PC-3 (cell line): ENCODE results near the gene PTPN22. TPM values are rescaled to one million over a fixed set of nuclear protein-coding genes. Genes with fewer than 3 reads are reported as not detected.

ENCODE experiments used
- ATAC-seq: fragments of 200-7000 bp; cut with Tn5 transposase; 2 replicates; pipeline ENCODE4 v1.9.1; 2020; ENCODE audit warnings: mild to moderate bottlenecking, moderate library complexity
- BruUV-seq: library from RNA; stranded (reverse); fragments of 400-500 nt; replicated peaks from 2 replicates; lab custom pipeline; 2021; lab: Mats Ljungman, UMichigan
- CTCF ChIA-PET: fragments of 300-600 bp; sonication (Branson Sonifier 250); formaldehyde crosslinking; loops from one replicate; lab custom pipeline; 2022; ENCODE audit warnings: antibody characterized with exemption; lab: Charles Lee
- POLR2A ChIA-PET: fragments of 300-600 bp; sonication (Branson Sonifier 250); formaldehyde crosslinking; loops from one replicate; lab custom pipeline; 2022; ENCODE audit warnings: antibody characterized with exemption; ENCODE audit not compliant: unreplicated experiment; lab: Charles Lee
- DNase-seq: peaks from one replicate; pipeline ENCODE4 v3.0.0-alpha.2; 2015
- H2AFZ ChIP-seq: fragments of 300-600 bp; sonication (generic); 2 replicates; pipeline ENCODE4 v1.6.0; 2016; ENCODE audit warnings: antibody characterized with exemption, low read length
- H3F3A ChIP-seq: fragments of 300-600 bp; sonication (generic); one replicate; pipeline ENCODE4 v1.6.0; 2017; ENCODE audit warnings: antibody characterized with exemption, low read length, control low read depth, mild to moderate bottlenecking; ENCODE audit not compliant: unreplicated experiment
- H3K27ac ChIP-seq: fragments of 300-600 bp; sonication (generic); 2 replicates; pipeline ENCODE4 v1.5.1; 2016; ENCODE audit warnings: mild to moderate bottlenecking, low read length
- H3K27me3 ChIP-seq: fragments of 300-600 bp; sonication (generic); 2 replicates; pipeline ENCODE4 v1.6.1; 2016; ENCODE audit warnings: low read length, mixed read lengths
- H3K36me3 ChIP-seq: fragments of 300-600 bp; sonication (generic); 2 replicates; pipeline ENCODE4 v1.6.1; 2016; ENCODE audit warnings: low read depth, mixed run types, low read length, mixed read lengths
- H3K4me1 ChIP-seq: fragments of 300-600 bp; sonication (generic); 2 replicates; pipeline ENCODE4 v1.5.1; 2016; ENCODE audit warnings: low read length; ENCODE audit not compliant: insufficient read depth
- H3K4me2 ChIP-seq: fragments of 300-600 bp; sonication (generic); 2 replicates; pipeline ENCODE4 v1.6.0; 2016; ENCODE audit warnings: low read length
- H3K4me3 ChIP-seq: fragments of 300-600 bp; sonication (generic); 2 replicates; pipeline ENCODE4 v1.5.1; 2016; ENCODE audit warnings: mild to moderate bottlenecking, low read length, mixed read lengths
- H3K79me2 ChIP-seq: fragments of 300-600 bp; sonication (generic); 2 replicates; pipeline ENCODE4 v1.6.1; 2017; ENCODE audit warnings: low read length, mixed read lengths
- H3K9ac ChIP-seq: fragments of 300-600 bp; sonication (generic); 2 replicates; pipeline ENCODE4 v1.6.0; 2016; ENCODE audit warnings: mild to moderate bottlenecking, low read length
- H3K9me2 ChIP-seq: fragments of 300-600 bp; sonication (generic); replicated peaks from 2 replicates; pipeline ENCODE4 v1.6.1; 2016; ENCODE audit warnings: mixed run types, low read length, mixed read lengths
- H3K9me3 ChIP-seq: fragments of 300-600 bp; sonication (generic); 2 replicates; pipeline ENCODE4 v1.6.1; 2016; ENCODE audit warnings: low read length, mixed read lengths
- H4K20me1 ChIP-seq: fragments of 300-600 bp; sonication (generic); 2 replicates; pipeline ENCODE4 v1.6.1; 2016; ENCODE audit warnings: low read length, mixed read lengths
- EZH2 ChIP-seq: fragments of 300-600 bp; sonication (generic); IDR thresholded peaks from one replicate; pipeline ENCODE4 v1.6.1; 2017; ENCODE audit warnings: antibody characterized with exemption, mild to moderate bottlenecking, low read length; ENCODE audit not compliant: unreplicated experiment
- EZH2phosphoT487 ChIP-seq: fragments of 300-600 bp; sonication (generic); IDR thresholded peaks from 2 replicates; pipeline ENCODE4 v1.6.1; 2018; ENCODE audit warnings: mild to moderate bottlenecking, antibody characterized with exemption, low read length, borderline replicate concordance
- intact Hi-C: fragments of 100-400 bp; cut with micrococcal nuclease; formaldehyde crosslinking; loops from 2 replicates; pipeline ENCODE4 v1.9.0; 2023
- total RNA-seq: library from RNA; depleted of rRNA; stranded (reverse); fragments of >200 nt; gene quantifications from 2 replicates; pipeline ENCODE4 v1.2.3, GENCODE V29; 2014
- TF ChIP-seq, protein P1 (sequence below): fragments of 300-600 bp; sonication (generic); conservative IDR thresholded peaks from 2 replicates; pipeline ENCODE4 v1.5.1; 2017; ENCODE audit warnings: antibody characterized with exemption, low read depth, mild to moderate bottlenecking, low read length

PTPN22 gene
- total RNA-seq, 1 experiment from 2014 or later = 0.04 TPM

DNA sequence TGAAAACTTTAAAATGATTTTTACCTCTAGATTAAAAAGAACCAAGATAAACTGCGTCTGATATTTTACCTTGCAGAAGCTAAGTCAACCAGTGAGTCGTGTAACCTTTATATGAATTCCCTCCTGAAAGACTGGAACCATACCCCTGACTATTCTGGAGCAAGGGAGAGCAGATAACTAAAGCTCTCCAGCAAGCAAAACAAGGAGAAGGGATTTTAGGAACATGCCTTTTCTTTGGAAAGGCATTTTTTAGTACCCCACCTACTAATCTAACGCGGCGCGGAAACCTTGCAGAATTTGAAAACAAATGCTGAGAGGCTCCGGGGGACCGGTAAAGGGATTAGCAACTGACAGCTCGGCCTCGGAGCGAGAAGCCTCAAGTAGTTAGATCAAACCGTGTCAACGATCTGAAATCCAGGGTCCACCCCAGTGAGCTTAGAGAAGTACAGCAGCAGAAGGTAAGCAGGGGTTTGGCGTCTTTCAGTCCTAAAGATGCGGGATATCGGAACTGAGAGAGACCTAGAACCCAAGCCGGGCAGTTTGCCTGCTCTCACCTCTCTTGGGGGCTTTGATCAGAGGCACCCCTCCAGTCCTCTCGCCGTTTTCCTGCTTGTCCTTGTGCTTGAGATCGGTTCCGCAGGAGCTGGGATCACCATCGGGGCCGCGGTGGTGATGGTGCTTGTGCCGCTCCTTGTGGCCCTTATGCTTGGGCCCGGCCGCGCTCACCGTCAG, 60.2 kb downstream of the PTPN22 start:
- Histone ChIP-seq H3K79me2 (peaks cover 56% of the 10 kb centered on the region), H3K9ac (peak overlapping the region; percentile 84), H3K4me2 (peak overlapping the region; percentile 96), H3K4me3 (peak overlapping the region; percentile 92), H4K20me1 (peaks cover 14% of the 10 kb centered on the region), H3K9me3 (no peaks in the 10 kb centered on the region), H3K4me1 (peaks cover 29% of the 10 kb centered on the region), H2AFZ (peak overlapping the region; percentile 86), H3K36me3 (no peaks in the 10 kb centered on the region), H3K27me3 (no peaks in the 10 kb centered on the region), H3F3A (no peaks in the 10 kb centered on the region), H3K9me2 (no peaks in the 10 kb centered on the region), H3K27ac (peak overlapping the region; percentile 38; the same call in 1 of the 2 replicates)
- POLR2A ChIA-PET = interaction anchor here (1.1 kb wide), 1 partner anchor 52 kb away, joined by 7 read pairs; no protein-coding TSS in a partner anchor
- CTCF ChIA-PET = no interaction called here
- ATAC-seq (peak; percentile 26), DNase-seq (peak; percentile 20)
- intact Hi-C loops = loop anchor here (2.0 to 5.0 kb wide), 2 partner anchors 53 to 419 kb away; partner anchors contain the start of genes MAGI3 and PHTF1
- TF ChIP-seq, protein P1, sequence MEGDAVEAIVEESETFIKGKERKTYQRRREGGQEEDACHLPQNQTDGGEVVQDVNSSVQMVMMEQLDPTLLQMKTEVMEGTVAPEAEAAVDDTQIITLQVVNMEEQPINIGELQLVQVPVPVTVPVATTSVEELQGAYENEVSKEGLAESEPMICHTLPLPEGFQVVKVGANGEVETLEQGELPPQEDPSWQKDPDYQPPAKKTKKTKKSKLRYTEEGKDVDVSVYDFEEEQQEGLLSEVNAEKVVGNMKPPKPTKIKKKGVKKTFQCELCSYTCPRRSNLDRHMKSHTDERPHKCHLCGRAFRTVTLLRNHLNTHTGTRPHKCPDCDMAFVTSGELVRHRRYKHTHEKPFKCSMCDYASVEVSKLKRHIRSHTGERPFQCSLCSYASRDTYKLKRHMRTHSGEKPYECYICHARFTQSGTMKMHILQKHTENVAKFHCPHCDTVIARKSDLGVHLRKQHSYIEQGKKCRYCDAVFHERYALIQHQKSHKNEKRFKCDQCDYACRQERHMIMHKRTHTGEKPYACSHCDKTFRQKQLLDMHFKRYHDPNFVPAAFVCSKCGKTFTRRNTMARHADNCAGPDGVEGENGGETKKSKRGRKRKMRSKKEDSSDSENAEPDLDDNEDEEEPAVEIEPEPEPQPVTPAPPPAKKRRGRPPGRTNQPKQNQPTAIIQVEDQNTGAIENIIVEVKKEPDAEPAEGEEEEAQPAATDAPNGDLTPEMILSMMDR = no peak
- TF ChIP-seq EZH2phosphoT487 (no peak), EZH2 (no peak)
- BruUV-seq = no TSS peak

DNA sequence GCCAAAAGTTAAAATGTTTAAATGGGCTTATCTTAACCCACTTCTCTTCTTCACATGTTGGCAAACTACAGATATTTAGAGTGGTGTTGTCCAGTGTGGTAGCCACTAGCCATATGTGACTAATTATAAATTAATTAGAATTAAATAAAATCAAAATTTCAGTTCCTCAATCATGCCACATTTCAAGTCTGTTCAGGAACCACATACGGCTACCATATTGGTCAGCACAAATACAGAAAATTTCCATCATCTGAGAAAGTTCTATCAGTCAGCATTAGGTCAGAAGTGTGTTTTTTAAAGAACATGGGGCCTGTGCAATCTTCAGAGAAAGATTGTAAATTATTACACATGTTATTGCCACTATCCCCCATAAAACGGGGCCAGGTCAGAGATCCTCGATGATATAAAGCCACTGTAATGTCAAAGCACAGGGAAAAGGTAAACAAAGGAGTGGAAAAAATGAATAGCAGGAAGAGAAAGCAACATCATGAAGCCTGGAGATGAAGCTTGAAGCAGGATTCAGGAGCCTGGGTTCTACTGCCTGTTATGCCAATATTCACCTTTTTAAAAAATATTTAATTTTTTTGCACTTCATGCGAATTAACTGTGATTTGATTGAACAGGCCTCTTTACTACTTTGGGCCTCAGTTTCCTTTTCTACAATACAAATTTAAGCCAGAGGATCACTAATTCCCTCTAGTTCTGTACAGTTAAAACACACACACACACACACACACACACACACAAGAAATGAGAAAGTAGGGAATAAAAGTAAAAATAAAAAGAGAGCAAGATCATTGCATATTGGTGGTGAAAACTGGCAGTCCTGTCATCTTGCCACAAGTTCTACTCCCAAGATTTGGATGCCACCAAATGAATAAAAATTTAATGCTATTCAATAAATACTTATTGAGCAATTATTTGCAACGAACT, 61.6 kb downstream of the PTPN22 start:
- peaks cover 70% of the 10 kb centered on the region for H3K79me2 ChIP-seq
- BruUV-seq = no TSS peak
- no peaks in the 10 kb centered on the region for H3F3A ChIP-seq
- H3K9me3 ChIP-seq = no peaks in the 10 kb centered on the region
- 0 out of 2 replicates have a peak overlapping the region, but pooled peaks have one; percentile 7 for H3K27ac ChIP-seq
- no peaks in the 10 kb centered on the region for H3K9me2 ChIP-seq
- H3K4me1 ChIP-seq = peaks cover 35% of the 10 kb centered on the region
- H3K36me3 ChIP-seq = no peaks in the 10 kb centered on the region
- H3K4me3 ChIP-seq = peak overlapping the region; percentile 92
- intact Hi-C loops = loop anchor here (2.0 to 5.0 kb wide), 2 partner anchors 51 to 418 kb away; partner anchors contain the start of genes MAGI3 and PHTF1
- ATAC-seq = peak; percentile 3; the same call in 1 of the 2 replicates
- ChIA-PET POLR2A (no interaction called here), CTCF (no interaction called here)
- peak overlapping the region; percentile 96 for H3K4me2 ChIP-seq
- peaks cover 14% of the 10 kb centered on the region for H4K20me1 ChIP-seq
- peak overlapping the region; percentile 84 for H3K9ac ChIP-seq
- TF ChIP-seq EZH2 = no peak
- TF ChIP-seq, protein P1 = no peak
- no peak for TF ChIP-seq EZH2phosphoT487
- DNase-seq = peak; percentile 60
- no peaks in the 10 kb centered on the region for H3K27me3 ChIP-seq
- no peak overlapping the region for H2AFZ ChIP-seq
